ENCODE results near the gene CHCHD3.

Gene CHCHD3

GRCh38 chr7:132800522-132800921 lies 281.4 kb downstream of the CHCHD3 start:
- FAIRE-seq: no peak

- no peak for FAIRE-seq
Measured at GRCh38 chr7:132799081-132799413, 282.8 kb downstream of the CHCHD3 start.

DNA sequence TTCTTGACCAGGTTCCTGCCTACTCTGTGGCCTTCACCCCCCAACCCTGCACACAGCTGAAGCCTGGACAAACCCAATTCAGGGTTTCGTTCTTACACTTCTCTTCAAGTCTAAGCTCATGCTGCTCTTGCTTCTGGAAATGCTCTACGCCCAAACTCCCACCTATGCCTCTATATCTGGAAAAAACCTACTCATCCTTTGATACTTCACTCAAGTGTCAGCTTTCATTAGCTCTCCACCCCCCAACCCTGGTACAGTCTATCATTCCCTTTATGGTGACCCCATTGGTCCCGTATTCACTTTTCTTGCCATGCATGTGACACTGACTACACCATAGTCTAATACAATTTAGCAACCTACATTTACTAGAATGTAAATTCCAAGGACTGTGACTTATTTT lies 284.7 kb downstream of the CHCHD3 start:
- no peak for FAIRE-seq

GRCh38 chr7:132793474-132793873 lies 288.4 kb downstream of the CHCHD3 start:
- no peak for FAIRE-seq

- no peak for FAIRE-seq
Measured at GRCh38 chr7:132791036-132791435, 290.9 kb downstream of the CHCHD3 start.

- FAIRE-seq: no peak
Measured at GRCh38 chr7:132790104-132790503, 291.8 kb downstream of the CHCHD3 start.

DNA sequence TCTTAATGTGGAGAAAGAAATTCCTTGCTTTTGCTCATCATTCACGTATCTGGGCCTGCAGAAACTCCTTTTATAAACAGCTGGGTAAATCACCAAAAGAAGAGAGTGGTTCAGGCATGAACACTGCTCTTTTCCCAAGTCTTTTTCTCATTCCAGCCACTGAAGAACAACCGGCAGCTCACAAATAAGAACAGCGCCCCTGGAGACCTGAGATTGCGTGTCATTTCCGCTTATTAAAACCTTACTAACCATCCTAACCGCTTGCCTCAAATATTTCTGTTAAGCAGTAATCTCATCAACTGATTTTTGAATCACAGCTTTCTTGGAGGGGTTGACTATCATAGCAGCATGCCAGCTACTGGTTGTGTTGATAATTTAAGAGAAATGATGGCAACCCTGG lies 292.6 kb downstream of the CHCHD3 start:
- no peak for FAIRE-seq

GRCh38 chr7:132785870-132786269 lies 296.0 kb downstream of the CHCHD3 start:
- no peak for FAIRE-seq

DNA sequence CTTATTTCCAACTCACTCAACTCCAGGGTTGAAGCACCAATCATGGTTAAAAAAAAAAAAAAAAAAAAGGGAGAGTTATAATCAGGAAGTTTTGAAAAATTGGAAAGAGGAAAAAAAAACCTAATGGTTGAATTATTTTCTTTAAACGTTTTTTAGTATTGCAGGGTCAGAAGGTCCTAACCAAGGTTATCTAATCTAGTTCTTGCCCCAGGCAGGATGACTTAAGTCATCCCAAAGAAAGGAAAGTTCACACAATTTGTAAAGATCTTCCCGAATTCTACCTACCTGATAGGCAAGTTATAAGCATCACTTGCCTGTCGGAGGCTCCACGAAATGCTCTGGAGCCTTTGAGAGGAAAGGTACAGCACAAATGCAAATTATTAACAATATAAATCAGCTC lies 297.5 kb downstream of the CHCHD3 start:
- FAIRE-seq: no peak

GRCh38 chr7:132783824-132784223 lies 298.1 kb downstream of the CHCHD3 start:
- FAIRE-seq: no peak

DNA sequence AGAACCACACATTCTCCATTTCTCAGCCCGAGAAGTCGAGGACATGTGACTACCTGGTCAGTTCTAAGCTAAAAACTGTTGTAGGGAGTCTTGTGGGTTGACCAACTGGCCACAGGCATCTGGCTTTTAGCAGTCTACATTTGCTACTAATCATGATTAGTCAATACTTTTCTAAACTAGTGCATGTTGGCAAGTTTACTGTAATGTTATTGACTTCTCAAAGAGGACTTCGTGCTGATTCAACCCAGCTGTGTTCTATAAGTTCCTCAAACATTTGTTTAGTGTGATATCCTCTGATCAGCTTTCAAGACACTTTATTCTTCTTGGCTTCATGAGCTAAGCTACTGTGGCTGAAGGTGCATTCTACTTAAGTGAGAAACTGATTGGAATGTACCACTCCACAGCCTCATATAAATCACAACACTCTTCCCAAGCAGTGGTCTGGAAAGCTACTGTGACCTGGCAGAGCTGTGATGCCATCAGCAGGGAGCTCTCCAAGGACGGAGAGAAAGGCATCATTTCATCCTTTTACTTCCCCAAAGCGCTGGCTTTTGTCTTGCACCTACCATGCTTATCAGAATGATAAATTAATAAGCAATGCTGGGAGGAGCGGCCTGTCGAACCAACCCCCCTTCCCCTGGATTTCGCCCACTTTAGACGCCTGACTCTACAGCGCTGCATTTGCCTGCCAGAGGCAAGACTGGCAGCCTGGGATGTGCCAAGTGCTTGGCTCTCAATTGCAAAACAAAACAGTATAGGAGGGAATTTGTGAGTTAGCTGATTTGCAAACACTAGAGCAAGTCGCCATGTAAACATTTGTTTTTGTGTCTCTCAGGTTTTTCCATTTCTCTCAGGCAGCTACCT lies 298.9 kb downstream of the CHCHD3 start:
- FAIRE-seq: no peak

DNA sequence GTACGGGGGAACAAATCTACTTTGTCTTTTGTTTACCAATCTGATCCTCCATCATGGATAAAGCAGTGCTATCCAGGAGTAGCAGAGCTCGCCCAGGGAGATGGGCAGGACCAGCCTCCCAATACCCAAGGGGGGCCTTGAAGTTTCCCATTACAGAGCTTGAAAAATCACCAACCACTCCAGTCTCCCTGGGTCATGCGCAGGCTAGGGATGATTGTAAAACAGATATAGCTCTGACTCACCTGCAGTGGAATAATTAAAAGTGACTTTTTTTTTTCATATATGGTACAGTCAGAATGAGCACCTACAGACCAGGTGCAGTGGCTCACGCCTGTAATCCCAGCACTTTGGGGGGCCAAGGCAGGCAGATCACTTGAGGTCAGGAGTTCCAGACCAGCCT lies 301.1 kb downstream of the CHCHD3 start:
- FAIRE-seq: no peak

DNA sequence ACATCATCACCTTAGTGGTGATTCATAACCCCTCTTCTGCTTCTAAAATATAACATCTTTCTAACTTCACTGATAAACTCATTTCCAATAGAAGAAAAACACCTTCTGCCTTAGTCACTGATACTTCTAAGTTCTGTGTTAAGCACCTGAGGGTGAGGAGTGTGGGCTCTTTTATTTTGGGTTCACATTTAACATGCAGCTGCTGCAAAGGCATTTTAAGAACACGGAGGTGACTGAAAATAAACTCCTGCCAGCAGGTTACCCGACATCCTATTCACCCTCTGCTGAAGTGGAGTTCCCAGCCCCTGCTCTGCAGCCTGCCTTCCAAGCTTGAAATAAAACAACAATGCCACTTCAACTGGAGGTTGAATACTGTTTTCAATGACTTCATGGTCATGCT lies 302.7 kb downstream of the CHCHD3 start:
- no peak for FAIRE-seq

DNA sequence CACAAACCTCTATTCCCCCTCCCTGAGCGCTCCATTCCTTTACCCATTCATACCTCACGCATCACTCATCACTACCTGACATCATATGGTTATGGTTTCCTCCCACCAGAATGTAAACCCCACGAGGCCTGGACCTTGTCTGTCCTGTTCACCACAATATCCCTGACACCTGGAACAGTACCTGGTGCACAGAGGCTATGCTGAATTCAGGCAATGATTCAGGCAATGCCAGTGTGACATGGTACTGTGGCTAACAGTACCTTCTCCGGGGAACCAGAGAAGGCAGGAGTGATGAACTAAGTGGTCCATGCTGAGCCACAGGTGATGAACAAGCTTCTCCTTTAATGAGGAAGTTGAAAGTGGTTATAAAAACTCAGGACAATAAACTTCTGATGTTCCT lies 303.1 kb downstream of the CHCHD3 start:
- FAIRE-seq: no peak

DNA sequence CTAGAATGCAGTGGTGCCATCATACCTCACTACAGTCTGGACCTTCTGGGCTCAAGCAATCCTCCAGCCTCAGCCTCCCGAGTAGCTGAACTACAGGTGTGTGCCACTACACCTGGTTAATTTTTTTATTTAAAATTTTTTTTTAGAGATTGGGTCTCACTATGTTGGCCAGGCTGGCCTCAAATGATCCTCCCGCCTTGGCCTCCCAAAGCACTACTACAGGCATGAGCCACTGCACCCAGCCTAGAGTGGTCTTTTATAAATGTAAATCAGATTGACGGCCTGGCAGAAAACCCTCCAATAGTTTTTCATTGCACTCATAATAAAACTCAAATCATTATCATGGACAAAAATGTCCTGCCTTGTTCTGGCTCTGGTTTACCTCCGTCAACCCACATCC lies 303.9 kb downstream of the CHCHD3 start:
- no peak for FAIRE-seq

- FAIRE-seq: no peak
Measured at GRCh38 chr7:132777414-132777813, 304.5 kb downstream of the CHCHD3 start.

DNA sequence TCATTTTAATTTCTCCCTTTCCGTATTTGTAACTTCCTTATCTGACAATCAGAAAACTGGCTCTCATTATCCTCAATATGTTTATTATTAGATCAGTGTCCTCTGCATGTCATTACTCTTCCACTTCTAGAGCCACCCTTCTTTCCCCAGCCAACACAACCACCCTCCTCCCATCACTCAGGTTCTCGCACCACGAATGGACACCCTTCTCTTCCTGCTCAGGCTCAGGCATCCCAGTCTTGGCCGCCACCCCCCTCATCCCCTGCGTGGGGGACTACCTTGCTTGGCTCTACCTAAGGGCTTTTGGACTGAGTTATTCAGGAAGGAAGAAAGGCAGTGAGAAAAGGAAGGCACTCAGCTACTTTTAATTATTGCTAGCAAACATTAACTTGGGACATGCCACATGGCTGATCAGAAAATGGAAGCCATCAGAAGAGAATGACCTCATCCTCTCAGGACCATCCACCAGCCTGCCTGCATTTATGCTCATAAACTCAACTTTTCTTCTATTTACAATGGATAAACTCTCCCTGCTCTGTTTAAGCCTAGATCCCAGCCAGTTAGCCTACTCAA lies 305.8 kb downstream of the CHCHD3 start:
- no peak for FAIRE-seq

GRCh38 chr7:132773527-132773956 lies 308.3 kb downstream of the CHCHD3 start:
- no peak for FAIRE-seq

GRCh38 chr7:132771301-132771730 lies 310.6 kb downstream of the CHCHD3 start:
- FAIRE-seq: no peak

GRCh38 chr7:132770055-132770454 lies 311.8 kb downstream of the CHCHD3 start:
- no peak for FAIRE-seq

- FAIRE-seq: no peak
Measured at GRCh38 chr7:132769280-132769679, 312.6 kb downstream of the CHCHD3 start.

- FAIRE-seq: no peak
Measured at GRCh38 chr7:132768099-132768498, 313.8 kb downstream of the CHCHD3 start.

- no peak for FAIRE-seq
Measured at GRCh38 chr7:132767378-132767777, 314.5 kb downstream of the CHCHD3 start.

- no peak for FAIRE-seq
Measured at GRCh38 chr7:132766660-132767059, 315.2 kb downstream of the CHCHD3 start.

DNA sequence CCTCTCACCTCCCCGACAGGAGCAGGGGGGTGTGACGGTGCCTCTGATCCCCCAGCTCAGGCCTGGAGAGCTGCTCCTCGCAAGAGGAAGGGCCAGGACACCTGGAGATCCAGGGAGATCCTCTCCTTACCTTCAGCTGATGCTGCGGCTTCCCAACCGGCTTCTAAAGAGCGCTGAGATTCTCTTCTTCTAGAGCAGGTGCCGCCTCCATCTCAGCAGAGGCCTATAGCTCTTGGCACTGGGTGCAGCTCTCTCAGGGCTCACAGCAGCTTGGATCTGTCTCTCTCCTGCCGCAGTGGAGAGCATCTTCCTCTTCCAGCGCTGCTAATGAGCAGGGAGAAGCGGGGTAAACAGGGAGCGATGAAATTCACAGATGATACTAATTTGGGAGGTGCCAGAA lies 316.0 kb downstream of the CHCHD3 start:
- FAIRE-seq: no peak
